Body of pancreas (tissue), 4 donors: Measurements from ENCODE around the gene GPC1. TPM values are rescaled to one million over a fixed set of nuclear protein-coding genes. Genes with fewer than 3 reads are reported as not detected.

Experiments
- ATAC-seq: fragments of 150-250 bp; one replicate; pipeline ENCODE4 v1.9.1; 2016
- DNase-seq, 4 donors: peaks; one replicate each; pipeline ENCODE4 v3.0.0-alpha.2; 2019
- H3K27ac ChIP-seq, 4 donors: fragments of 200-600 bp; sonication (generic); 1 replicate in 3 of 4; 2 replicates in 1 of 4; pipeline versions ENCODE4 v1.5.1 to v1.6.1; 2016 to 2019; ENCODE audit warnings: mild to moderate bottlenecking in 1 of 4, mixed read lengths in 1 of 4, moderate library complexity in 1 of 4
- H3K27me3 ChIP-seq, 2 donors: fragments of 200-600 bp; sonication (generic); one replicate each; pipeline ENCODE4 v1.6.0; 2016; ENCODE audit warnings: mild to moderate bottlenecking in 1 of 2
- H3K36me3 ChIP-seq, 2 donors: fragments of 200-600 bp; sonication (generic); replicated peaks in 1 of 2; 2 replicates each; pipeline ENCODE4 v1.5.1; 2016; ENCODE audit warnings: low read depth in 2 of 2; ENCODE audit not compliant: insufficient read depth in 1 of 2
- H3K4me1 ChIP-seq: fragments of 200-600 bp; sonication (generic); one replicate; pipeline ENCODE4 v1.6.0; 2016
- H3K4me3 ChIP-seq, 2 donors: fragments of 200-600 bp; sonication (generic); 1 replicate in 1 of 2; 2 replicates in 1 of 2; pipeline ENCODE4 v1.5.1; 2016 to 2019
- H3K9me3 ChIP-seq, 3 donors: fragments of 200-600 bp; sonication (generic); 1 replicate in 2 of 3; 2 replicates in 1 of 3; pipeline ENCODE4 v1.5.1; 2016
- POLR2A ChIP-seq, 3 donors: fragments of 450-650 bp; IDR thresholded peaks; one replicate each; pipeline ENCODE4 v1.6.1; 2016; ENCODE audit warnings: antibody characterized with exemption in 3 of 3, mild to moderate bottlenecking in 2 of 3
- WGBS, 2 donors: methylation state at CpG; one replicate each; pipeline ENCODE4 v1.1.5; 2017; 5-methylcytosine and 5-hydroxymethylcytosine counted together
- intact Hi-C: fragments of 100-400 bp; cut with DNase I; formaldehyde crosslinking; loops from one replicate; pipeline ENCODE4 v1.15.1; 2023
- total RNA-seq, 2 donors: library from RNA; depleted of rRNA; stranded (reverse); fragments of >200 nt; gene quantifications; one replicate each; pipeline ENCODE4 v1.1.0, GENCODE V29; 2016
- TF ChIP-seq, protein P1 (sequence below), 7 experiments: fragments of 450-650 bp in 4 of 7; fragments of 200-600 bp in 3 of 7; sonication (generic) in 3 of 7; IDR thresholded peaks; one replicate each; pipeline ENCODE4 v1.5.1; 2016 to 2019; ENCODE audit warnings: antibody characterized with exemption in 7 of 7

GPC1 gene
- total RNA-seq, 2 donors from 2014 or later = 23.3 to 30.7 TPM

DNA sequence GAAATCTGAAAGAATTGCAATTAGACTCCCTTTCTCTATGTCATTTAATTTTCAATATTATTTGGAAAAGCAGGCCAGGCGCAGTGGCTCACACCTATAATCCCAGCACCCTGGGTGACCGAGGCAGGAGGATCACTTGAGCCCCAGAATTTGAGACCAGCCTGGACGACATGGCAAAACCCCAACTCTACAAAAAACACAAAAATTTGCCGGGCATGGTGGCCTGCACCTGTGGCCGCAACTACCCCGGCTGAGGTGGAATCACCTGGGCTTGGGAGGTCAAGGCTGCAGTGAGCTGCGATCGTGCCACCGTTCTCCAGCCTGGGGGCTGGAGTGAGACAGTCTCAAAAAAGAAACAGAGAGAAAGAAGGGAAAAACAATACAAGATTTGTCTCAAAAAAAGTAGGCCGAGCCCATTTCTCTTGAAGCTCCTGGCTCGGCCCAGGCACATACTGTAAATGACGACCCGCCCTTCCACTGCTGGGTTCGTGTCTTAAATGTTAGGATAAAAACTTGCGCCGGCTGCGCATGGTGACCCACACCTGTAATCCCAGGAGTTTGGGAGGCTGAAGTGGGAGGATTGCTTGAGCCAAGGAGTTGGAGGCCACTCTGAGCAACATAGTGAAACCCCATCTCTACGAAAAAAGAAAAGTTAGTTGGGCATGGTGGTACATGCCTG, 31.1 kb upstream of the GPC1 start:
- no peak for TF ChIP-seq POLR2A (IDR thresholded peaks at IDR 0.05)
- TF ChIP-seq, protein P1, sequence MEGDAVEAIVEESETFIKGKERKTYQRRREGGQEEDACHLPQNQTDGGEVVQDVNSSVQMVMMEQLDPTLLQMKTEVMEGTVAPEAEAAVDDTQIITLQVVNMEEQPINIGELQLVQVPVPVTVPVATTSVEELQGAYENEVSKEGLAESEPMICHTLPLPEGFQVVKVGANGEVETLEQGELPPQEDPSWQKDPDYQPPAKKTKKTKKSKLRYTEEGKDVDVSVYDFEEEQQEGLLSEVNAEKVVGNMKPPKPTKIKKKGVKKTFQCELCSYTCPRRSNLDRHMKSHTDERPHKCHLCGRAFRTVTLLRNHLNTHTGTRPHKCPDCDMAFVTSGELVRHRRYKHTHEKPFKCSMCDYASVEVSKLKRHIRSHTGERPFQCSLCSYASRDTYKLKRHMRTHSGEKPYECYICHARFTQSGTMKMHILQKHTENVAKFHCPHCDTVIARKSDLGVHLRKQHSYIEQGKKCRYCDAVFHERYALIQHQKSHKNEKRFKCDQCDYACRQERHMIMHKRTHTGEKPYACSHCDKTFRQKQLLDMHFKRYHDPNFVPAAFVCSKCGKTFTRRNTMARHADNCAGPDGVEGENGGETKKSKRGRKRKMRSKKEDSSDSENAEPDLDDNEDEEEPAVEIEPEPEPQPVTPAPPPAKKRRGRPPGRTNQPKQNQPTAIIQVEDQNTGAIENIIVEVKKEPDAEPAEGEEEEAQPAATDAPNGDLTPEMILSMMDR (IDR thresholded peaks at IDR 0.05) = no peak
- no peak for ATAC-seq
- Histone ChIP-seq H3K9me3 (no peaks in the 10 kb centered on the region), H3K4me3 (no peak overlapping the region), H3K36me3 (no peaks in the 10 kb centered on the region), H3K27me3 (no peaks in the 10 kb centered on the region), H3K27ac (no peak overlapping the region), H3K4me1 (no peaks in the 10 kb centered on the region)
- peak in 3 of 4 donors; percentile 1 to 5 (median 2) for DNase-seq
- 90 to 91% methylated on average over 18 of the region's 18 CpGs for whole genome bisulfite sequencing, 2 donors
- intact Hi-C loops = no loop called here

DNA sequence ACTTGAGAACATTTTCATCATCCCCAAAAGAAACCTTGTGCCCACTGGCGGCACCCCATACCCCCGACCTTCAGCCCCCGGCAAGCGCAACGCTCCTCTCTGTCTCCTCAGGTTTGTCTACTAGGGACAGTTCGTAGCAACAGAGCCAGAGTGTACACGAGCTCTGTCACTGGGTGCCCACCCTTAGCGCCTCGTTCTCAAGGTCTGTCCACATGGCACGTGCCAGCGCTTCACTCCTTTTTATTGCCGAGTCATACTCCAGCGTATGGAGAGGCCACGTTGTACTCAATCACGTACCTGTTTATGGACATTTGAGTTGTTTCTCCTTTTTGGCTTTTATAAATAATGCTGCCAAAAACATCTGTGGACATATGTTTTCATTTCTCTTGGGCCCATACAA, 30.3 kb upstream of the GPC1 start:
- Histone ChIP-seq H3K4me1 (no peaks in the 10 kb centered on the region), H3K27ac (no peak overlapping the region), H3K9me3 (no peaks in the 10 kb centered on the region), H3K27me3 (no peaks in the 10 kb centered on the region), H3K4me3 (no peak overlapping the region), H3K36me3 (no peaks in the 10 kb centered on the region)
- intact Hi-C loops = no loop called here
- ATAC-seq = no peak
- 89 to 90% methylated on average over 15 of the region's 15 CpGs for WGBS, 2 donors
- peak in 2 of 4 donors; percentile 1 for DNase-seq
- no peak for TF ChIP-seq POLR2A (IDR thresholded peaks at IDR 0.05)
- TF ChIP-seq, protein P1 (IDR thresholded peaks at IDR 0.05) = no peak

DNA sequence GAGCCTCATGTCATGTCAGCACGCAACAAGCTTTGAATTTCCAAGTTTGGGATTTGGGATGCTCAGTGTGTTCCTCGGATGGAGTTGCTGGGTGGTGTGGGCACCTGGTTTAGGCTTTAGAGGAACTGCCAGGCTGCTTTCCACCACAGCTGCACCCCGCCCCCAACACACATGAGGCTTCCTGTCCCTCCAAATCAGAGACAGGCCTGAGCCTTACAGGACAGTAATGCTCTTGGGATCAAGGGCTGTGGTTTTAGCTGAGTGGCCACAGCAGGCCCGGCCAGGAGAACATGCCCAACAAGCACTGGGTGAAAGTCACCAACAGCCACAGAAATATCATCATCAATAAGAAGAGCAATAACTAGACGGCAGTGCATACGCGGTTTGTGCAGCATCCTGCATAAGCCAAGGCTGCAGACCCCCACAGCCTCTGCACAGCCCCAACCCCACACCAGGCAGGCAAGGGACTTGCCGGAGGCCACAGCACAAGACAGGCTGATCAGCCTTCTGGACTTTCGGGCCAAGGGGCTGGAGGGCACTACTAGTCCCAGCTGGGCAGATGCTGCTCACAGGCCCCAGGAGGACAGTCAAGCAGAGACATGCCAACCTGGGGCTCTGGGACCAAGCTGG, 29.7 kb upstream of the GPC1 start:
- Histone ChIP-seq H3K36me3 (no peaks in the 10 kb centered on the region), H3K4me1 (no peaks in the 10 kb centered on the region), H3K9me3 (no peaks in the 10 kb centered on the region), H3K27ac (no peak overlapping the region), H3K27me3 (no peaks in the 10 kb centered on the region), H3K4me3 (no peak overlapping the region)
- TF ChIP-seq POLR2A (IDR thresholded peaks at IDR 0.05) = no peak
- TF ChIP-seq, protein P1 (IDR thresholded peaks at IDR 0.05) = no peak
- peak in 1 of 4 donors; percentile 1 for DNase-seq
- intact Hi-C loops = no loop called here
- 88 to 90% methylated on average over 9 of the region's 9 CpGs for WGBS, 2 donors
- no peak for ATAC-seq

DNA sequence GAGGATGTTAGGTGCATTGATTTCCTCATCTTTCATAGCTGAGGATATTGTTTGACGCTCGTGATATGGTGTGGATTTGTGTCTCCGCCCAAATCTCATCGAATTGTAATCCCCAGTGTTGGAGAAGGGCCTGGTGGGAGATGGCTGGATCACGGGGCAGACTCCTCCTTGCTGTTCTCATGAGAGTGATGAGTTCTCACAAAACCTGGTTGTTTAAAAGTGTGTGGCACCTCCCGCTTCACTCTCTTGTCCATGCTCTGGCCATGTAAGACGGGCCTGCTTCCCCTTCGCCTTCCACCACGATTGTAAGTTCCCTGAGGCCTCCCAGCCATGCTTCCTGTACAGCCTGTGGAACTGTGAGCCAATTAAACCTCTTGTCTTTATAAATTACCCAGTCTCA, 28.4 kb upstream of the GPC1 start:
- peak in 1 of 4 donors; percentile 1 for DNase-seq
- TF ChIP-seq, protein P1 (IDR thresholded peaks at IDR 0.05) = no peak
- no peak for TF ChIP-seq POLR2A (IDR thresholded peaks at IDR 0.05)
- ATAC-seq = no peak
- no peaks in the 10 kb centered on the region for H3K4me1 ChIP-seq
- no peak overlapping the region for H3K27ac ChIP-seq
- 92 to 93% methylated on average over 9 of the region's 9 CpGs for WGBS, 2 donors
- H3K4me3 ChIP-seq = no peak overlapping the region
- no peaks in the 10 kb centered on the region for H3K27me3 ChIP-seq
- intact Hi-C loops = no loop called here
- H3K36me3 ChIP-seq = no peaks in the 10 kb centered on the region
- H3K9me3 ChIP-seq = no peaks in the 10 kb centered on the region

DNA sequence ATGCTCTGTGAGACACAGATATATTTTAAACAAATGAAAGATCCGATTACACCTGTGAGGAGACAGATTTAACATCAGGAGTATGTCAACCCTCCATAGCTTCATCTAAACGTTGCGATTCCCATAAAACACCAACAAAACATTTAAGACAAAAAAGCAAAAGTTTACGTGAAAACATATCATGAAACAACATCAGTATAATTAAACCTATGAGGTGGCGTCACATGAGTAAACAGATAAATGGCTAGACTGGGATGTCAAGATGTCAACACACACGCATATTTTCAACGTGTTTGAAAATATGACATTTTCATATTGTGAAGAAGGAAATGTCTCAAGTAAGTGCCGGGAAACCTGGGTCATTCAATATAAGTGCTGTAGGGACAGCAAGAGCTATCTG, 25.5 kb upstream of the GPC1 start:
- Histone ChIP-seq H3K27ac (no peak overlapping the region), H3K4me1 (no peaks in the 10 kb centered on the region), H3K36me3 (no peaks in the 10 kb centered on the region), H3K27me3 (no peaks in the 10 kb centered on the region), H3K9me3 (no peaks in the 10 kb centered on the region), H3K4me3 (no peak overlapping the region)
- 71 to 86% methylated on average over 8 of the region's 8 CpGs for WGBS, 2 donors
- ATAC-seq (no peak), DNase-seq (no peak)
- TF ChIP-seq, protein P1 (IDR thresholded peaks at IDR 0.05) = no peak
- TF ChIP-seq POLR2A (IDR thresholded peaks at IDR 0.05) = no peak
- intact Hi-C loops = no loop called here
